ENCODE measurements around the gene HSFX4. TPM values are rescaled to one million over a fixed set of nuclear protein-coding genes. Genes with fewer than 3 reads are reported as not detected.

HSFX4 gene
- total and polyA plus RNA-seq, 9 of the 15 experiments (the other 6 are each of a cell fraction or from before 2014, with no cell fraction given), result 0.10 to 0.24 (median 0.14) TPM; not detected in 6

GRCh38 chrX:149939905-149940673, 10.7 kb downstream of the HSFX4 start (continued):
- TF ChIP-seq NR2F6 (CRISPR knock-in tag; IDR thresholded peaks at IDR 0.05) (no peak), MYC (IDR thresholded peaks at IDR 0.05; ENCODE audit: low read depth, low read length) (no peak), MYC (CRISPR knock-in tag; IDR thresholded peaks at IDR 0.05; ENCODE audit: borderline replicate concordance, low read depth) (no peak), TCF7 (IDR thresholded peaks at IDR 0.05; ENCODE audit: borderline replicate concordance) (no peak), SRSF9 (IDR thresholded peaks at IDR 0.05; ENCODE audit: borderline replicate concordance, low read depth, low read length) (no peak), NR0B1 (IDR thresholded peaks at IDR 0.05; ENCODE audit: partially characterized antibody) (no peak), GABPA (tag; conservative IDR thresholded peaks at IDR 0.05; ENCODE audit: low read depth) (peak; percentile 53), ZSCAN29 (IDR thresholded peaks at IDR 0.05) (no peak), RFX1 (IDR thresholded peaks at IDR 0.05) (no peak), MCM3 (IDR thresholded peaks at IDR 0.05) (no peak), ILF3 (IDR thresholded peaks at IDR 0.05; ENCODE audit: borderline replicate concordance) (no peak), SMAD4 (CRISPR knock-in tag; conservative IDR thresholded peaks at IDR 0.05) (no peak), KDM4B (IDR thresholded peaks at IDR 0.05; ENCODE audit: borderline replicate concordance in 2 of 2, low read depth in 1 of 2) (0 out of 4 replicates have a peak, but pooled peaks of 1 of the 2 experiments have one; percentile 52), SMAD2 (IDR thresholded peaks at IDR 0.05; ENCODE audit: low read depth, low read length) (no peak), PREB (CRISPR knock-in tag; IDR thresholded peaks at IDR 0.05) (no peak), ADNP (tag; IDR thresholded peaks at IDR 0.05) (no peak), ZBTB17 (CRISPR knock-in tag; IDR thresholded peaks at IDR 0.05) (no peak), ZNF41 (CRISPR knock-in tag; conservative IDR thresholded peaks at IDR 0.05) (no peak), ZHX1 (conservative IDR thresholded peaks at IDR 0.05; ENCODE audit: low read length) (no peak), CTBP1 (IDR thresholded peaks at IDR 0.05; ENCODE audit: borderline replicate concordance) (no peak), ATF7 (IDR thresholded peaks at IDR 0.05) (peak; percentile 56; the same call in 1 of the 2 replicates), NR4A1 (CRISPR knock-in tag; IDR thresholded peaks at IDR 0.05) (no peak), NR4A1 (tag; IDR thresholded peaks at IDR 0.05) (no peak), NR3C1 (CRISPR knock-in tag; IDR thresholded peaks at IDR 0.05) (no peak)

All from K562 (cell line).